Measurements from ENCODE around the gene PSMB9.

DNA sequence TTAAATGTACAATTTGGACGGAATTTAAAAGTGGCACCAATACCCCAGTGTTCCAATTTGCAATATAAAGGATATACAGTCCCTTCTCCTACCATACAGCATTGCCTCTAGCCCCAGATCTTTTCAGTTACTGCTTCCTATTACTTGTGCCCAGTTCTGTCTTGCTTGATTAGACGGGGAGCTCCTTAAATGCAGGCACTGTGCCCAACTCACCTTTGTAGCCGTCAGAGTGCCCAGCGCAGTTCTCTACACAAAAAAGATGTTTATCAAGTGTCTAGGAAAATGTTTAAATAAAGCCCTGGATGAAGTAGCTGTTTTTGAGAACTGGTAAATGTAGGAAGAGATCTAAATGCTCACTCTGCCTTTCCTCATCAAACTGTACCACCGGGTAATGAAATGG lies 23.1 kb upstream of the PSMB9 start:
- TF ChIP-seq SUZ12 (IDR thresholded peaks at IDR 0.05; ENCODE audit: extremely low read depth, insufficient read depth, insufficient read length) = no peak
- TF ChIP-seq ZNF274 (IDR thresholded peaks at IDR 0.05; ENCODE audit: low read depth, low read length) = no peak
- TF ChIP-seq YY1 (IDR thresholded peaks at IDR 0.05; ENCODE audit: insufficient read depth, insufficient read length) = no peak
